Ectodermal cell (in vitro differentiated cells): ENCODE results near the gene KCNQ1.

Experiments used
- H3K27ac ChIP-seq: 2 replicates; pipeline ENCODE4 v1.7.0; 2013; ENCODE audit warnings: mild to moderate bottlenecking, low read depth, low read length; ENCODE audit not compliant: insufficient read depth, poor library complexity, severe bottlenecking
- H3K27me3 ChIP-seq: 2 replicates; pipeline ENCODE4 v1.7.0; 2013; ENCODE audit warnings: mild to moderate bottlenecking, low read length; ENCODE audit not compliant: insufficient read depth, control insufficient read depth, poor library complexity, severe bottlenecking
- H3K36me3 ChIP-seq: one replicate; pipeline ENCODE4 v1.7.0; 2013; ENCODE audit warnings: low read length; ENCODE audit not compliant: control insufficient read depth, insufficient read depth
- H3K4me1 ChIP-seq: one replicate; pipeline ENCODE4 v1.7.0; 2013; ENCODE audit warnings: low read length; ENCODE audit not compliant: control insufficient read depth, insufficient read depth
- H3K4me3 ChIP-seq: 2 replicates; pipeline ENCODE4 v1.7.0; 2013; ENCODE audit warnings: low read depth, low read length, control low read depth; ENCODE audit not compliant: insufficient read depth
- H3K9me3 ChIP-seq: 2 replicates; pipeline ENCODE4 v1.7.0; 2013; ENCODE audit warnings: mild to moderate bottlenecking, low read length, moderate library complexity; ENCODE audit not compliant: control insufficient read depth
- WGBS, 2 experiments: methylation state at CpG; one replicate each; pipeline ENCODE4 v1.1.7; 2013; ENCODE audit warnings: missing lambda C conversion rate in 2 of 2; 5-methylcytosine and 5-hydroxymethylcytosine counted together

Gene KCNQ1

DNA sequence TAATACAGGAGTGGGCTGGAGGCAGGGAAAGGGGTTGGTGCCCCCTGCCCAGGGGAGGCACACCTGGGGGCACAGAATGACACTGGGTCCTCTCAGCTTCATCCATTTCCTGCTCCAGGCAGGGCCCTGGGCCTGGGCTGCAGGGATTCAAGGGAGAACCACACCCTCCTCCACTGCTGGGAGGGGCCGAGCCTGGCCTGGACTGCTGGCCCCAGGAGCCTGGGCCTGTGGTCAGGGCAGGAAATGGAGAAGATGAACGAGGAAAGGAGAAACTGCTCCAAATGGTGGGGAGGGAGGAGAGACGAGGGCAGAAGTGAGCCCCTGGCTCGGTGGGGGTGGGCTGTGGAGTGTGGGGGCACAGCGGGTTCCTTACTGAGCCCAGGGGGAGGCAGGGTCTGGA, 293.1 kb downstream of the KCNQ1 start:
- H3K27ac ChIP-seq: no peak overlapping the region
- no peaks in the 10 kb centered on the region for H3K9me3 ChIP-seq
- H3K4me1 ChIP-seq: peaks cover 31% of the 10 kb centered on the region
- no peaks in the 10 kb centered on the region for H3K36me3 ChIP-seq
- 88% methylated on average over 5 of the region's 5 CpGs for WGBS, 2 experiments
- no peak overlapping the region for H3K4me3 ChIP-seq
- no peaks in the 10 kb centered on the region for H3K27me3 ChIP-seq

DNA sequence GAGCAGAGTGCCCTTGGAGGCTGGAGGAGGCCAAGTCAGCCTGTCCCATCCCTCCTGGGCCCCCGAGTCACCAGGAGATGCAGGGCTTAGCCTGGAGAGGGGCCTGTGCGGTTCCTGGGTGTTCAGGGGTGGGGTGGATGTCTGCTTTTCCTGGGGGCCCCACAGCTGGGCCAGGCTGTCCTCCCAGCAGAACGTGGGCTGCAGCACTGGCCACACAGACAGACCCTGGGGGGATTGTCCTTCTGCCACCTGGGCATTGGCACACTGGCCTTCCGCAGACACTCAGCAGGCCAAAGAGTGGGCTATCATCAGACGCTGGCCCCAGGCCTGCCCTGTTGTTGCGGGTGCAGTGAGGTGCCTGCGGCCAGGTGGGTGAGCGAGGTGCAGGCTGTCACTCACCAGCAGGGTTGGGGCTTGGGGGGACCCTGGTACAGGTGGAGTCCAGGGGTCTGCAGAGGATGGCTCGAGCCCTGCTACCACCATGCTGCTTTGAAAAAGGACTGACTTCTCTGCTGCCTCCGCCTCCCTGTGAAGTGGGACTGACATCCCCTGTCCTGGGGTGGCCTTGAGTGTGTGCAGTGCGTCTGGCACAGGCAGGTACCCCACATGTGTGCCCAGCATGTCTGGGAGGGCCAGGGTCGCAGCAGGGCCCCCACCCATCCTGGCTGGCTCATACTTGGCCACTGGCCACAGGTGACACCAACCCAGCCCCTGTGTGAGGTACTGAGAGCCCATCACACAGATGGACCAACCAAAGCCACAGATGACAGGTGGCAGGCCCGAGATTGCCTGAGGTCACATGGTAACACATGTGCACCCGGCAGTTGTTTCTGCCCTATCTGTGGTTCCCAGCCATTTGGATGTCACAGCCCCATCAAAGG, 294.0 kb downstream of the KCNQ1 start:
- Histone ChIP-seq H3K27me3 (no peaks in the 10 kb centered on the region), H3K4me1 (peaks cover 31% of the 10 kb centered on the region), H3K9me3 (no peaks in the 10 kb centered on the region), H3K27ac (no peak overlapping the region), H3K36me3 (no peaks in the 10 kb centered on the region), H3K4me3 (no peak overlapping the region)
- WGBS, 2 experiments: 95% methylated on average over 14 of the region's 14 CpGs

DNA sequence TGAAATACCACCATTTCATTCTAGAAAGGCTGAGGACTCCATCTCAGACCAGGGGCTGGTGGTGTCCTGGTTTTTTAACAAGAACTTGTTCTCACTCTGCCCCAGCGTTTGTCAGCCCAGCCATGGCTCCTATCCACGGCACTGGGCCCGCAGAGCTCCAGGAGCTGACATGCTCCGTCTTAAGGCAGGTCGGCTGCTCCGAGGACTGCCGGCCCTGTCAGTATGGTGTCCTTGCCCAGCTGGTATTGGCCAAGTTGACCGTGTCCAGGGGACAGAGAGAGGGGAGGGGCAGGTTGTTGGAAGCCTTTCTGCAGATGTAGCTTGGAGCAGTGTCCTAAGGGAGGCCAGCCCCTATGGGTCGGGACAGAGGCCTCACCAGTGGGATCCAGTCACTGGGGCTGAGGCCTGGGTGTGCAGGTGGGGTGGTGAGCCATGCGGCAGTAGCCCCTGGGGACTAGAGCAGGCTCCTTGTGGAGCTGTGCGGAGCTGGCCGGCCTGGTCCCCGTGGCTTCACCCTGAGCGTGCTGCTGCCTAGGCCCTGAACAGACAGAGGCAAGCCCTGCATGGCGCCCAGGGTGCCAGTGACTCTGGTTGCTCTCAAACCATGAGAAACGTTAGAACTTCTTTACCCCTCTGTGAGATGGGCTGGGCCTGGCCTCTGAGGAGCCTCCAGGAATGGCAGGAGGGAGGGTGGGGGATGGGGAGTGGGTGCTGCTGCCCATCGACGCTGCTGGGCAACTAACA, 294.9 kb downstream of the KCNQ1 start:
- Histone ChIP-seq H3K4me1 (peaks cover 25% of the 10 kb centered on the region), H3K27ac (no peak overlapping the region)
- WGBS, 2 experiments: 93 to 94% methylated on average over 18 of the region's 18 CpGs

DNA sequence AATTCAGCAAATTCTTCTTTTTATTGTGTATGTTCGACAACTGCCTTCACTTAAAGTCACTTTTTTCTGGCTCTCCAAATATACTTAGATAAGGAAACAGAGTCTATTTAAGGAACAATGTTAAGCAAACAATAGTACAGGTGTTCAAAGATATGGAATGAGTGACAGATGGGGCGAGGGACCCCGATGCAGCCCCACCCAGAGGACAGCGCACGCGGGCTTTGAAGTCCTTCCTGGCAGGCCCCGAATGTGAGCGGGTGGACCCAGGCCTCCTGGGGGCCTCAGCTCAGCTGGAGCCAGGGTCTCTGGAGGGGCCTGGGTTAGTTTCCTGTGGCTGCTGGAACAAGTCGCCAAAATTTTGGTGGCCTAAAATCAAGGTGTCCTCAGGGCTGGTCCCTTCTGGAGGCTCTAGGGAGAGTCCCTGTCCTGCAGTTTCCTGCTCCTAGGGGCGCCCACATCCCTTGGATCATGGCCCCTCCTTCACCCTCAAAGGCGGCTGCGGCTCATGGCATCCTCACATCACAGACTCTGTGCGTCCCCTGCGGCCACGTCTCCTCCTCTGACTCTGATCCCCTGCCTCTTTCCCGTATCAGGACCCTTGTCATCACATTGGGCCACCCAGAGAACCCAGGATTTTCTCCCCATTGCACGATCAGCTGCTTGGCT, 295.6 kb downstream of the KCNQ1 start:
- Histone ChIP-seq H3K4me3 (no peak overlapping the region), H3K4me1 (peaks cover 25% of the 10 kb centered on the region), H3K9me3 (no peaks in the 10 kb centered on the region), H3K27me3 (no peaks in the 10 kb centered on the region), H3K27ac (no peak overlapping the region), H3K36me3 (no peaks in the 10 kb centered on the region)
- 94% methylated on average over 16 to 17 of the region's 17 CpGs for WGBS, 2 experiments

More for the DNA sequence above, 294.9 kb downstream of the KCNQ1 start:
- Histone ChIP-seq H3K9me3 (no peaks in the 10 kb centered on the region), H3K27me3 (no peaks in the 10 kb centered on the region), H3K4me3 (no peak overlapping the region), H3K36me3 (no peaks in the 10 kb centered on the region)

DNA sequence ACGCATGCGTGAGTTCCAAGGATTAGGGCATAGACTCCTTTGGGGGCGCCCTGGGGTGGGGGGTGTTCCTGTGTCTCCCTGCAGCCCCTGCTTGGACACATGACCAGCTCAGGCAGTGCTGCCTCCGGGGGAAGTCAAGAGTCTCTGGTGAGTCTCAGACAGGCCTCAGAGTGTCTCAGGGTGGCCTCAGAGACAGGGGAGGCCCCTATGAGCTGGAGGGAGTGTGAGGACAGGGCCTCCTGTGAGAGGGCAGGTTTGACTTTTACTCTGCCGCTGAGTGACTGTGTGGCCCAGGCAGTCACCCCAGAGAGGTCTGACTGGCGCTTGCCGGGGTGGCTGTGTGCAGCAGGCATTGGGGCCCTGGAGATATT, 296.2 kb downstream of the KCNQ1 start:
- Histone ChIP-seq H3K27me3 (no peaks in the 10 kb centered on the region), H3K36me3 (no peaks in the 10 kb centered on the region), H3K4me1 (peaks cover 25% of the 10 kb centered on the region), H3K9me3 (no peaks in the 10 kb centered on the region), H3K4me3 (no peak overlapping the region), H3K27ac (no peak overlapping the region)
- WGBS, 2 experiments: 91 to 92% methylated on average over 7 of the region's 7 CpGs

DNA sequence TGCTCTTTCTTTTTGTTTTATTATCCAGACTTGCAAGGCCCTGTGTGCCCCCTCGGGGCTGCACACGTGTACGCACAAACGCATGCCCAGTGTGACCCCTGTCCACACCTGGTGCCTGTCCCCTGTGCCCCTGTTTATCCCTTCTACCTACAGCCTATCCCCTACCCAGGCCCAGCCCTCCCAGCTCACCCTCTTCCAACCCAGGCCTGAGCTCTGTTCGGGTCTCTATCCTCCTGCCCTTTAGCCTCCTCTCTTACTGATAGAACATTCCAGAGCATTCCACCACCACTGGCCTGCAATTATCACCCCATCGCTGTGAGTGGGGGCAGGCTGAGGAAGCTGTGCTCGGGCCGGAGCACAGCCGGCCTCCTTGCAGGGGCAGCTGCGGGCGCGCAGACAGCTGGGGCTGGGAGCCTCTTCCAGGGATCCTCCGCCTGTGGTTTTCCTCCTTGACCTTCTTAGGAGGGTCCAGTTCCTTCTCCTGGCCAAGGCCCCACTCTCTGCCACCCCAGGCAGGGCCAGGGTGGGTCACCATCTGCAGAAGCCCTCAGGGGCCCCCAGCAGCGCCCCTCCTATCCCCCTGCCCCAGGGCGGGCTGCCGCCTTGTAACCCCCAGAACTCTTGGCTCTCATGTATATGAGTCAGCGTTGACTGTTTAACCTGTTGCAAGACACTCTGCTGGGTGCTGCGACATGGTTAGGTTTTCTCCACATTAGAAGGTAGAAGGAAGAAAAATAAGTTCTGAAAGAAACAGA, 296.7 kb downstream of the KCNQ1 start:
- WGBS, 2 experiments: 90 to 91% methylated on average over 18 of the region's 18 CpGs
- Histone ChIP-seq H3K36me3 (no peaks in the 10 kb centered on the region), H3K9me3 (no peaks in the 10 kb centered on the region)

DNA sequence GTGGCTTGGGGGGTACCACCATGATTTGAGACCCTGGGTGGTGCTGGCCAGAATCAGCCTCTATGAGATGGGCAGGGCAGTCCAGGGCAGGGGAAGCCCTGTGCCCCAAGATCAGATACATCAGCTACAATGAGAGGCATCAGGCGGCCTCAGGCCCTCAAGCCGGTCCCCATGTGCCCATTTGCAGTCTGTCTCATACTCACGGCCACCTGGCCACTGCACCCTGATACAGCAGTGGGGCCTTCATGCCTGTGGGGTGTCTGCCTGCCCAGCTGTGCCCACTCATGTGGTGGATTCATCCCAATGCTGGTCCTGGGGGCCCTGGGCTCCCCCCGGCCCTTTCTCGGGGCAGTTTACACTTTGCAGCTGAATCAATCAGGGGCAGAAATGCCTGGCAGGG, 297.4 kb downstream of the KCNQ1 start:
- Histone ChIP-seq H3K4me3 (no peak overlapping the region), H3K36me3 (no peaks in the 10 kb centered on the region), H3K9me3 (no peaks in the 10 kb centered on the region), H3K4me1 (peaks cover 25% of the 10 kb centered on the region), H3K27me3 (no peaks in the 10 kb centered on the region), H3K27ac (no peak overlapping the region)
- WGBS, 2 experiments: 90 to 92% methylated on average over 5 of the region's 5 CpGs

More for the DNA sequence above, 296.7 kb downstream of the KCNQ1 start:
- H3K27ac ChIP-seq: no peak overlapping the region
- H3K4me1 ChIP-seq: peaks cover 25% of the 10 kb centered on the region
- H3K27me3 ChIP-seq: no peaks in the 10 kb centered on the region
- no peak overlapping the region for H3K4me3 ChIP-seq

DNA sequence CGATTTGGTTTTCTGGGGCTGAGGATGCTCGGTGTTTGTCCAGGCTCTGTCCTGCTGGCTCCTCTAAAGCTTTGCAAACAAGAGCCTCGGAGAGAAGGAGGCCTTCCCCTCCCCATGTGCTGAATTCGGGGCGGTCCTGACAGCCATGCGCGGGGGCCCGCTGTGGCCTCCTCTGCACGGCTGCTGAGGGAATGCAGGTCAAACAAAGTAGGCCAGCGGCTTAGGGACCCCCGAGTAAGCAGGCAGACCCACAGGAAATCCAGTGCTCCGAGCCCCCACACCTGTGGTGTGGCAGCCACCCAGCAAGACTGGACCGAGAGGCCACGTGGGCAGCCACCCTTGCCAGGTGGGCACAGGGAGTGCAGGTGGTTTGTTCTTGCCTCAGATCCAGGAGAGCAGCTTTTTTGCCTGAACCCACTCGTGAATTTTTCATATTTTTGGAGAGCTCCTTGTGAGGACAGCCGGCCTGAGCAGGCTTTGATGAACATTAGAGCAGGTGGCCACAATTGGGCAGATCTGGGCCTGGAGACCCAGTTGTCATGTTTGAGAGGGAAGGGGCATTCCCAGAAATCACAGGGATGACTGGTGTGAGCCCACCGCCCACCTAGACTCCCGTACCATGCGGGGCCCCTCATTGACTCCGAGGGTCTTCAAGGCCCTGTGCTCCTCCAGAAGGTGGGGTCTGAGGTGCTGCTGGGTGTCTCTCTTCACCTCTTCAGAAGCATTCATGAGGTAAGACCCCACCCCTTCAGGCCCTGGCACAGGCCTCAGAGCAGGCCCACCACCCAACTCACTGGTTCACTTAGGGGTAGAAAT, 298.0 kb downstream of the KCNQ1 start:
- no peaks in the 10 kb centered on the region for H3K27me3 ChIP-seq
- no peak overlapping the region for H3K4me3 ChIP-seq
- no peaks in the 10 kb centered on the region for H3K9me3 ChIP-seq
- peaks cover 20% of the 10 kb centered on the region for H3K4me1 ChIP-seq
- H3K36me3 ChIP-seq: no peaks in the 10 kb centered on the region
- 86 to 89% methylated on average over 20 of the region's 20 CpGs for WGBS, 2 experiments
- no peak overlapping the region for H3K27ac ChIP-seq

DNA sequence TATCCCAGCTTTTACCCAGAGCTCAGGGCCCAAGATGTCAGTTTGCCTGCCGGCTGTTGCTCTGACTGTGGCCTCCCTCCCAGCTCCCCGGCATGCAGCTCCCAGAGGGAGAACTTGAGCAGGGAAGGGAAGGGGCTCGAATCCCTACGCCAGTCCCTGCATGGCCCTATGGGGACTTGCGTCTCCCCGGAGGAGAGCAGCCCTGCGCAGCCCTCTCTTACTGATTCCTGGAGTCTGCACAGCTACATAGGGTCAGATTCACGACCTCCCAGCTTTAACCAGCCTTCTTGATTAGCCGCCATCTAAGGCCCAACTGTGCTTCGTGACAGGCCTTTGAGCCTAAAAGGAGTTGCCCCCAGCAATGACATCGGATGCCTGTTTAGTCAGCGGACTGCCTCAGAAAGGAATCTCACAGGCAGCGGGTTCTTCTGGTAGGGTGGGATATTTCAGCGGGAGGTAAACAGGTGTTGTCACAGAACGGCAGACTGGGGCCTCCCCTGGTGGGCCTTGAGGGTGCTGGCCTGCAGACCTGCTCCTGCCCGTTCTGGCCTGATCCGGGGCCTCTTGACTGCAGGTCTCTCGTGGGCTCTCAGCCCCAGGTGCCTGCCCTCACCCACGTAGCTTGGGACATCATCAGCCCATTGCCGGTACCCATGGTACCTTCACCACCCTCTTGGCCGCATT, 298.8 kb downstream of the KCNQ1 start:
- Histone ChIP-seq H3K27ac (no peak overlapping the region), H3K27me3 (no peaks in the 10 kb centered on the region), H3K4me1 (peaks cover 20% of the 10 kb centered on the region), H3K36me3 (no peaks in the 10 kb centered on the region), H3K4me3 (no peak overlapping the region), H3K9me3 (no peaks in the 10 kb centered on the region)
- WGBS, 2 experiments: 90 to 92% methylated on average over 21 of the region's 21 CpGs
